HG02588 (cell line): ENCODE measurements around the gene THNSL1.
"Not testable (repeated sequence)": the region's sequence is repeated elsewhere in the genome, so short reads cannot be mapped to it uniquely, and the experiment has no call there.

Source experiments
- ATAC-seq: cut with Tn5 transposase; IDR thresholded peaks from one replicate; pipeline ENCODE4 v1.9.1; 2021; ENCODE audit warnings: mild to moderate bottlenecking, moderate library complexity; ENCODE audit not compliant: unreplicated experiment

The THNSL1 gene

DNA sequence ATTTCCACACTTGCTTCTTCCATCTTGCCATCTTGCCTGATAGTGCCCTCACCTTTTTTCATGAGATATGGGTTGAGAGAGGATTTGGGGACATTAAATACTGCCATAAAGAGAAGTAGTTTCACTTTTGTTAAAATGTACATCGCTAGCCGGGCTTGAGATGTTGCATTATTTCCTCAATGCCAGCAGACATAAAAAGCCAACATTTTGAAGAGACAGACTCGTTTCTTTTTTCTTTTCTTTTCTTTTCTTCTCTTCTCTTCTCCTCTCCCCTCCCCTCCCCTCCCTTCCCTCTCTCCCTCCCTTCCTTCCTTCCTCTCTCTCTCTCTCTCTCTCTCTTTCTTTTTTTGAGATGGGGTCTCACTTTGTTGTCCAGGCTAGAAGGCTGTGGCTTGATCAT is 18.4 kb upstream of the THNSL1 start:
- ATAC-seq: no peak

DNA sequence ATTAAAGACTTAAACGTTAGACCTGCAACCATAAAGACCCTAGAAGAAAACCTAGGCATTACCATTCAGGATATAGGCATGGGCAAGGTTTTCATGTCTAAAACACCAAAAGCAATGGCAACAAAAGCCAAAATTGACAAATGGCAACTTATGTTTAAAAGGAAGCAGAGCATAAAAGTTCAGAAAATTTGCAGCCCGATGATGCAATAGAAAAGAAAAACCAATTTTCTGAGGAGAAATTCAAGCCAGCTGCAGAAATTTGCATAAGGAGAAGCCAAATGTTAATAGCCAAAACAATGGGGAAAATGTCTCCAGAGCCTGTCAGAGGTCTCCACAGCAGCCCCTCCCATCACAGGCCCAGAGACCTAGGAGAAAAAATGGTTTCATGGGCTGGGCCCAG is 4.8 kb upstream of the THNSL1 start:
- ATAC-seq: not testable (repeated sequence)

DNA sequence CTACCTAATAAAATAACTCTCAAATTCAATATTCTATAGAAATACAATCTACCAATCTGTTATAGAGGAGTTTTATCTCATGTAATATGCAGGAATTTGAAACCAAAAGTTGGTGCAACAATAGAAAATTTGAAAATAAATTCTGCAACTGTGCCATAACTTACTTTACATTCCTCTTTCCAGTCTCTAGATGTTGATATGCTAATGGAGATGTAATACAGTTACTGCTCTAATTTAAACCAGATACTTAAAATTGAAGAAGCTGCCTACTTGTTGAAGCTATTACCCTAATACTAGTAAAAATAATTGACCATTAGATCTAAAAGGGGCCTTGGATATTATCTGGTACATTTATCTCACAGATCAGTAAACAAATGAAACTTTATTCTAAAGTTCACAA is 1.8 kb upstream of the THNSL1 start:
- no peak for ATAC-seq

DNA sequence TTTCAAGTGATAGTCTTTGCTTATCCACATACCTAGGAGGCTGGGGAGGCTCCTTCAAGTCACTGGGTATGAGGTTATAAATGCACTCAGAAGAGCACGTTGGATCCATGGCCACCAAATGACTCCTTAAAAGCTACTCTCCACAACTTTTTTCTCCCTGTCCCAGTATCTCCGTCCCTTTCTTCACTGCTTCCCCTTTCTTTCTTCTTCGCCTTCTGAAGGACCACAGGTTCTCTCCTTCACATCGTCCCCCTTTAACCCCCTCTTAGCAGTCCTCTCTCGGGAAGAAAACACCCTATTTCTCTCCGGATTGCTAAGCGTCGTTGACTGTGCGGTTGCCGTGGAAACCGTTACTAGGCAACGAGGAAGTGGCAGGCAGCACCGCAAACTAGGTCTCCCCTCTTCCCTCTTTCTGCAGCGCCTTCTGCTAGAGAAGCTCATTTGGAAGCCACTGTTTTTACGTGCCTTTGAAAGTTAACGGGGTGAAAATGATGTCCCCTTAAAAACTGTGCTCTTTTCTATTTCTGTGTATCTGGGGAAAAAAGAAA is 510 bp upstream of the THNSL1 start, which contains the start of gene ENKUR:
Gene ENKUR, minus strand, starts transcription at position 331 of the 548 bp plus-strand sequence. Its CDS starts 222 bp downstream, at position 109.
- peak; percentile 61 for ATAC-seq

DNA sequence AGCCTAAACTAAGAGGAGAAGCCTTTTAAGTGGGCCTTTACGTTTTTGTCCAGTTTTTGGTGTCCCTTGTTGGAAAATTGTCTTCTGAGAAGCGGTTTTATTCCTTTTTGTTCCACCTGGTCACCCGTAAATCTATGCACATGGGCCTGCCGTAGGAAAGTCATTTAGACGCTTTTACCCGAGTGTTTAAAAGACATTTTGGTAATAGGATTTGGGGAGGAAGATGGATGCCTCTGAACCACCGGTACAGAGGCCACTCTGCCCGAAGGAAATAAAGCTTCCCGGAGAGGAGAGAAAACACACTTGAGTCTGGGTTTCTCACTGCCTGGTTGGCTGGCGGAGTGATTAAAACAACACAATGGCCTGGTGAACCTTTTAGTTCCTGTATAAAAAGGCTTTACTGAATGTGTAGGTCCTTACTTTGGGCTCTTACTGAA is 760 bp downstream of the THNSL1 start:
- peak; percentile 3 for ATAC-seq

DNA sequence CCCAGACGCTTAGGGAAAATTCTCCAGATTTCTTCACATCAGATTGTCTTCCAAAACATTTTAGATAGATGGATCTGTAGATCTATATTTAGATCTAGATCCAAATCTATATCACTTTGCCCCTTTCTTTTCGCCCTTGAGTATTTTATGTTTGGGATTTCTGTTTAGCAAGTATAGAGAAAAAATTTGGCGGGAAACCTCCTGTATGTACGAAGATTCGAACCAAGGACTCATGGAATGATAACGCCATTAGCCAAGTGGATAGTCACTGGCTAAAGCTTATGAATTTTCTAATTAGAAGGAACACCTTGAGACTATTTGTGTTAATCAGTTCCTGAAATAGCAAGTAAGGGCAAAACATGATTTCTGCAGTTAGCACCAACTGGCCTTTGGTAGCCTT is 1.2 kb downstream of the THNSL1 start:
- no peak for ATAC-seq

DNA sequence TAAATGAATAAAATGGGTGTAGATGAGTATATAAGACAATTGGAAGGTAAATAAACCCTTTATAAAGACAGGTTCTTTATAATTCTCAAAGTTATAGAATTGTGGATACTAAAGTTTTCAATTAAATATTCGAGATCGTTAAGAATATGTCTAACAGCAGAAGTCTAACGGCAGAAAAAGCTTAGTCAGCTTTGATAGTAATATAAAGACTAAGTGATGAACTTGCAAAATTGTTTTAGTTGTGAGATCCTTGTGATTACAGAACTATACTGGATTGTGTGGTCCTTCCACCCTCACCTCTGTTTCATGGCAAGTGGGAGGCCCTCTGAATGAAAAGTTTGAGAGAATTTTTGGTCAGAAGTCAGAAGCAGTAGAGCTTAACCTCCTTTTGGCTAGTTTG is 2.3 kb downstream of the THNSL1 start:
- ATAC-seq: no peak

DNA sequence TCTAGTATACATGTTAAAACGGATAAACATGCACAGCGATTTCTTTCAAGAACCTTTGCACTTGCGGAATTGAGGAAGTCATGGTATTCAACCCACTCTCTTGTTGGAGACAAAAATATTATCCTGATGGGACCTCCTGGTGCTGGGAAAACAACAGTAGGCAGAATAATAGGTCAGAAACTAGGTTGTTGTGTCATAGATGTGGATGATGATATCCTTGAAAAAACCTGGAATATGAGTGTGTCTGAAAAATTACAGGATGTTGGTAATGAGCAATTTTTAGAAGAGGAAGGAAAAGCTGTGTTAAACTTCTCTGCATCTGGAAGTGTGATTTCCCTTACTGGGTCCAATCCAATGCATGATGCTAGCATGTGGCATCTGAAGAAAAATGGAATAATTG is 6.9 kb downstream of the THNSL1 start:
- no peak for ATAC-seq

DNA sequence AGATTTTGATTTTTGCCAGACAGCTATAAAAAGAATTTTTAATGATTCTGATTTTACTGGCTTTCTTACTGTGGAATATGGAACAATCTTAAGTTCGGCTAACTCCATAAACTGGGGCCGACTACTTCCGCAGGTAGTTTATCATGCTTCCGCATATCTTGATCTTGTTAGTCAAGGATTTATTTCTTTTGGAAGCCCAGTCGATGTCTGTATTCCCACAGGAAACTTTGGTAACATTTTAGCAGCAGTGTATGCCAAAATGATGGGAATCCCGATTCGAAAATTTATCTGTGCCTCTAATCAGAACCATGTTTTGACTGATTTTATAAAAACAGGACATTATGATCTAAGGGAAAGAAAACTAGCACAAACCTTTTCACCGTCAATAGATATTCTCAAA is 8.1 kb downstream of the THNSL1 start:
- no peak for ATAC-seq

DNA sequence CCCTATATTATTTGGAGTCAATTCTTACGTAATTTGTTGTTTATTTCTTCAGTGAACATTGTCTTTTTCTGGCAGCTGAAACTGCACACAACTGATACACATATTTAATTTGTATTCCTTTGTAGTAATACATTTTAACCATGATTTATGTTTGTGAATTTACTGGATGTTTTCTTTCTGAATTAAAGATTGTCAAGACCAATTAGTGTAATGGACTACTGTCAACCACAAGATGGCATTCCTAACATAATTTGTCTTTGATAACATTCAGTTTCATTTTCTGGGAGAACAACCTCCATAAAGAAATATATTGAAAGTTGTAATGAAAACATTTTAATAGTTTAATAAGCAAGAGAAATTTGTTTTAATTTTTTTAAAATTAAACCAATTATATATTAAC is 10.1 kb downstream of the THNSL1 start:
- ATAC-seq: no peak

DNA sequence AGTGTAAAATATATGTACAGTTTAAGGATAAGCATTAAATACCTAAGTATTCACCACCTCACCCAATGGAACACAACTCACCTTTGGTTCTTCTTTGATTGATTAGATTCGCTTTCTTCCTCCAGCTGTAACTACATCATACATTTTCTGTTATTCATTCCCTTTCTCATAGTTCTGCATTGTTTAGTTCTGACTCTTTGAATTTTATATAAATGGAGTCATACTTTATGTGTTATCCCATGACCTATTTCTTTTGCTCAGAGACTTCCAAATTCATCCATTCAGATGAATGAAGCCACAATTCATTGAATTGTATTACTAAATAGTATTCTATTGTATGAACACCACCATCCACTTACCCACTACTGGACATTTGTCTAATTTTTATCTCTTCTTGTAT is 12.3 kb downstream of the THNSL1 start:
- no peak for ATAC-seq

DNA sequence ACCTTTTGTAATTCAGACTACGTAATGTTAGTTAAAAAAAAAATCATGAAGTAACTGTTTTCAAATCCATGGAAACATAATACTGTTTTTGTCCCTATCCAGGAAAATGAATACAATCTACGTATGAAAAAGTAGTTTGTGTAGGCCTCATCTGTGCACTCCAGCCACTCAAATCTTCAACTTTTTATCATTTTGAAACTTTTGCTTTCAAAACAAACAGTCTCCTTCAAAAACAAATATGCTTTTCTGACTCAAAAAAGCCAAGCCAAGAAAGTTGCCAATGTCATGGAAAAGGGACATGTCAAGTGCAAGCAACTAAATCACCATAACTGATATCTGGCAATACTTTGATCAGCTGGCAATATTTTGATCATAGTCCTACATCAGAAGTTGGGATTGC is 13.1 kb downstream of the THNSL1 start:
- no peak for ATAC-seq

DNA sequence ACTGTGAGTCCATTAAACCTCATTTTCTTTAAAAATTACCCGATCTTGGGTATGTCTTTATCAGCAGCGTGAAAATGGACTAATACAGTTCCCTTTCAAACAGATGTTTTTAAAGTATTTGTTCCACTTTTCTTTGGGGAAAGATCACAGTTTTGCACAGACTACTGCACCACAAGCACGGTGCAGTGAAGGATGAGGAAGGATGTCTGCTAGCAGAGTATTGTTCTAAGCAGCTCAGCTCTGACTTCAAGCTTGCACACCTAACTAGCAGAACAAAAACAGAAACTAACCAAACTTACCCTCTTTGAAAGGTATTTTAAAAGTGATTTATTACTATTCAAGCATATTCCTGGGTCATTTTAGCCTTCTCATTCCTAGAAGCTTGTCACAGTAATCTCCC is 20.0 kb downstream of the THNSL1 start:
- ATAC-seq: no peak

DNA sequence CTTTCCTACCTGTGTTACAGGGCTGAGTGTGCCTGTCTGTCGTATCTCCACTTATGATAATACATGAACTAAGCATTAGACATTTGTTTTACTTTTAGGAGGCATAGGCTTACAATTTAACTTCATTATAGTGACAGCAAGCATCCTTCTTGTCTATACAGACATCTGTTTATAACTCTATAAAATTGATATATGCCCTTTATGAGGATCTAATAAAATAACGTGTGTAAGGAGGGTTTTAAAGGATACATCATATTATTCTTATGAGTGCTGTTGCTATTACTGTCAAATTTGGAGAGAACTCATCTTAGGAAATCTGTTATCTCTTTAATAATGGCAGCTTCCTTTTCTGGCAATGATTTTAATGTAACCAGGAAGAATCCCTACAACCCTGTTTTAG is 21.9 kb downstream of the THNSL1 start:
- no peak for ATAC-seq

DNA sequence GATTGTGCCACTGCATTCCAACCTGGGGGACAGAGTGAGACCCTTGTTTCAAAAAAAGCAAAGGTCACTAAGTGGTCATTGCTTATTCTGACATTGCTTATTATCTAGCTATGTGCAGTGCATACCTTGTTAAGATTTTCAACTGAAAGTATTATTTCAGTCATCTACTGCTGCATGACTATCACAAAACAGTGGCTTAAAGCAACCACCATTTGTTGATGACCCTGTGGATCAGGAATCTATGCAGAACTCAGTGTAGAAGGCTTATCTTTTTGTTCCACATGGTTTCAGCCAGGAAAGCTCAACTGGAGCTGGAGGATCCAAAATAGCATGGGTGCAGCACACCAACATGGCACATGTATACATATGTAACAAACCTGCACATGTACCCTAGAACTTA is 23.1 kb downstream of the THNSL1 start:
- ATAC-seq: no peak

DNA sequence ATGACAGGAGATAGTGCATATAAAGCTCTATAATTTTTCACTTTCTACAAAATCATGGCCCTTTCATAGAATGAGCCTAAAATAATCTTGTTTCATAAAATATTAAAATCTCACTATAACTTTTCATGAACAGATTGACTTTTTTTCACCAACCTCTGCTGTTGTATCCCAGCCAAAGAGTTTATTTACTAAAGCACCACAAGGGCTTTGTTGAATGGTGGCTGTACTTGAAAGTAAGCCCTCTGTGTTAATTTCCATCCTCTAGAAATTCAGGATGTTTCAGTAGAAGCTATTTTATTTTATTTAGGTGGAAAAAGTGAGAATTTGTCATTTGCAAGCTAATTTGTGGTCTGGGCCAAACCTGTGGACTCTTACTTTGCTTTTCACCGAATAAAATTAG is 30.2 kb downstream of the THNSL1 start:
- no peak for ATAC-seq

DNA sequence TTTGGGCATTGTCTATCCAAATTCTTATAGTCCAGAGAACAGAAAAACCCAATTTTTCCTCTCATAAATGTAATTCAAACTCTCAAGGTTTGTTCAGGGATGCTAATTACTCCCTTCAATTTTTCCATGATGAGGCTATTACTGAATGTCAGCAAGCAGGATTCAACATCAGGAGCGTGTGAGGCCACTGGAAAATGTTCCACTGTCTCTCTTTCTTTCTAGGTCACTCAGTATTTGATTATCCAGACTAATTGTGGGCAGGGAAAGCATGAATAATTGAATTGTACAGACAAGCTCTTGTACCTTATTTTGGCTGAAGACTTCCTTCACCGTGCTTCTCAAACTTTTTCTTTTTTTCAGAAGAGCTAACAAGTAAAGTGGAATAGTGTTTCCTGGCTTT is 30.7 kb downstream of the THNSL1 start:
- ATAC-seq: no peak

DNA sequence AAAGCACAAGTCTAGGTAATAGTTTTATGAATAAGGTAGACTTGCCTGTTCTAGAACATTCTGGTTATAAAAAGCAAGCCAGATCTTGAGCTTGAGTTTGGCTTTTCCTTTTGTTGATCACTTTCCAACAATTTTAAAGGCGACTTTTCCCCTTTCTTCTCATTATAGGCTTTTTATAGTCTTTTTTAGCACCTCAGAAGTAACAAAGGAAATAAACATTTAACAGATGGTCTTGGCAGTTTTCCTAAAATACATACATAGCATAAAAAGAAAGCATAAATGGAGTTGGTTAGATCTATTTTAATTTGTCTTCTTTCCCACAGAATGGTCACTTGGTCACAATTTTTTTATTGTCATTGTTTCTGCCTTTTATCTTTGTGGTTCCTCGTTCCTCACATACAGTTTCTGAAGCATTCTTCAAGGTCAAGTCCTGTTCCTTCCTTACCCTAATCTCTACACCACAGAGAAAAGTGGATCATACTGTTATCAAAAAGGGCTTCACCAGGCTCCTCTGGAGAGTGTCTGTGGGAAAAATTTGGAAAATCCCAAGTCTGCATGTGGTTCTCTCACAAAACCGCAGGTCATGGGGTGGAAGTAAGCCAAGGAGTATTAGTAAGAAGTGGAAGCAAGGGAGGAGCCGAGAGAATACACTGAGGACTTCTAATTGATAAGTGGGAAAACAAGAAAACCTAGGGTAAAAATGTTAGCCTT is 31.3 kb downstream of the THNSL1 start:
- ATAC-seq: no peak

DNA sequence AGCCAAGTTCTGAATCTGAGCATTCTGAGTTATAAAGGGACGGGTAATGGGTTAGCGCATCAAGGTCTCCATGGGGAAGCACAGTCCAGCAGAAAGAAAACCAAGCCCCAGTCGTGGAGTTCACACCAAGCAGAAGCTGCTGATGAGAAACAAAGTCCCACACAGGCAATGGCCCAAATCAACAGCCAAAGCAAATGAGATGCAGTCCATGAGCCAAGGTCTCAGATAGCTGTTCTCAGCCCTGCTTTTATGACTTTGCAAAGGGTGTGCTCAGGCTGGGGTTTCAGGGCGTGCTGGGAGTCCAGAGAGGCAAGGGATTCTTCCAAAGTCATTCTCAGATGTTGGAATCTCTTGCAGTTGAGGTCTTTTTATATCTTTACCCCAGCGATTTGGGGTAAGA is 32.0 kb downstream of the THNSL1 start:
- ATAC-seq: no peak

DNA sequence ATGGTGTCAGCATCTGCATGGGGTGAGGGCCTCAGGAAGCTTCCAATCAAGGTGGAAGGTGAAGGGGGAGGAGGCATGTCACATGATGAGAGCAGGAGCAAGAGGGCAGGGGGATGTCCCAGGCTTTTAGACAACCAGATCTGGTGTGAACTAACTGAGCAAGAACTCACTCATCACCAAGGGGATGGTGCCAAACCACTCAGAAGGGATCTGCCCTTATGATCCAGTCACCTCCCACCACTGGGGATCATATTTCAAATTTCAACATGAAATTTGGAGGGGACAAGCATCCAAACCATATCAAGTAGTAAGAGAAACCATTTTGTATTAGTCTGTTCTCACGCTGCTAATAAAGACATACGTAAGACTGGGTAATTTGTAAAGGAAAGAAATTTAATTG is 33.6 kb downstream of the THNSL1 start:
- ATAC-seq: no peak

DNA sequence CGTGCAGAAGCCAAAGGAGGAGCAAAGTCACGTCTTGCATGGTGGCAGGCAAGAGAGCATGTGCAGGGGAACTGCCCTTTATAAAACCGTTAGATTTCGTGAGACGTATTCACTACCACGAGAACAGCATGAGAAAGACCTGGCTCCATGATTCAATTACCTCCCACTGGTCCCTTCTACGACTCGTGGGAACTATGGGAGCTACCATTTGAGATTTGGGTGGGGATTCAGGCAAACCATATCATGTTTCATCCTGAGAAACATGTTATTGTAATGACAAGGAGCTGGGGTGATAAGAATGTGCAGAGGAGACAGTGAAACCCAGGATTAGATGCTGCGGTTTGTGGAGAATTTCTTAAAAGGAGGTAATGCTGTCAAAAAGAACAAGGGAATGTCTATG is 34.0 kb downstream of the THNSL1 start:
- ATAC-seq: no peak

DNA sequence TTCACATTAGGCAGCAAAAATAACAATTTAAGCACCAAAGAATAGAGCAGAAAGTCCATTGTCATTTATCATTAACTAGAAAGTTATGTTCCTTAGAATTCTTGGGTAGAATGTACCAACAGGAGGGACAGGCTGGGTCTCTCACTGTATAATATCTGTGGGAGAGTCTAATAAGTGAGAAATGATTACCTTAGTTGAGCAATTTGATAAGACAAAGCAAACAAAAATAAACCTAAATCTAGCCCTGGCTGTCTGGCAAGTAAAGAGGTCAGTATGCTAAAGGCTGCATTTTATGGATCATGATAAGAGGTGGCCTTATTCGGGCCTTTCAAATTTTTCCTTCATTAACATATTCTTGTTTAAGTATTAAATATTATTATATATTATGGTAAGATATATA is 35.6 kb downstream of the THNSL1 start:
- ATAC-seq: no peak

DNA sequence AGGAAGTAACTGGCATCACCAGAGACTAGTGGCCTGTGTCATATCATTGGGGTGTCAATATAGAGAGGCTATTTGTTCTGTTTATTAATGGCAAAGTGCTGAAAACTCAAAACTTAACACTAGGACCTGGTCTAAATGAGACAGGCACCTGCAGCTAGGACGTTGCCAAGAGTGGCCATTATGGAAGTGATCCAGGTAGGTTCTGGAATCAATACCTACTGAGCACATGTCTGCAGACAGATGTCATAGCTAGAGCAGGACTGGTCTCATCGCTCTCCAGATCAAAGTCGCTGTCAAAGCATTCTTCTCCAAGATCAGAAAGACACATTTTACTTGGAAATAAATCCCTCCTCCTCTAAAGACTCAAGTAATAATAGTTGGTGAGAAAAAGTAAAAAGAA is 40.3 kb downstream of the THNSL1 start:
- ATAC-seq: no peak
